Stimulated activated CD4-positive, alpha-beta T cell treated with anti-CD3 and anti-CD28 coated beads, Interleukin-1b, Interleukin-23, amount 100 ng/mL, for 1 hour (primary cell): Measurements from ENCODE around the gene RAB5IF.
"Not testable (repeated sequence)": the region's sequence is repeated elsewhere in the genome, so short reads cannot be mapped to it uniquely, and the experiment has no call there.

Experiments used
- DNase-seq, 2 donors: peaks; one replicate each; pipeline ENCODE4 v3.0.0-alpha.2; 2020; ENCODE audit warnings: low read depth in 2 of 2

Gene RAB5IF, protein sequence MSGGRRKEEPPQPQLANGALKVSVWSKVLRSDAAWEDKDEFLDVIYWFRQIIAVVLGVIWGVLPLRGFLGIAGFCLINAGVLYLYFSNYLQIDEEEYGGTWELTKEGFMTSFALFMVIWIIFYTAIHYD

DNA sequence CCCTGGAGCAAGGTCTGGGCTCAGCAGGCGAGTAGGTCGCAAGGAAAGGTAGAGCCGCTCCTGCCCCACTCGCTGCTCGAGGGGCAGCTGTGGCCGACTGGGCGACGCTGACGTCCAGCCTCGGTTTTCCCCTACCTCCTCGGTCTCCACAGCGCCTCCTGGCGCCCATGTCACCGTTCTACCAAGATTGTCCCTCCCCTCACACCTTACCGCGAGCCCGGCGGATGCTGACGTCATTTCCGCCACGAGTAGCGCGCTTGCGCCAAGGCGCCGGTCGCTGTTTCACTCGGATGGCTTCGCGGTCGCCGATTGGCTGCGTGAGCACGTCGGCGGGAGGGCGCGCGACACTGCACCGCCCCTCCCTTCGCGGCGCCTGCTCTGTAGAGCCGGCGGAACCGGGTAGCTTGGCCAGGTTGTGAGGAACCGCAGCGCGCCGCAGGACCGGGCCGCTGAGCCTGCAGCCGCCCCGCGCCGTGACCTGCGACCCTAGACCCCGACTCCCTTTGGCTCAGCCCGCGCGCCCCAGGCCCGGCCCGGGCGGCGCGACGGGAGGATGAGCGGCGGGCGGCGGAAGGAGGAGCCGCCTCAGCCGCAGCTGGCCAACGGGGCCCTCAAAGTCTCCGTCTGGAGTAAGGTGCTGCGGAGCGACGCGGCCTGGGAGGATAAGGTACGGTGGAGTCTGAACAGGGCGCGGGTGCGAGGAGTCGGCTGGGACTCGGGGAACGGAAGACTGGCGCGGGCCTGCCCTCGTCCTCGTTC is at the start of gene RAB5IF:
Gene RAB5IF (plus strand): TSS at position 381 of the 759 bp plus-strand sequence. CDS start 173 bp downstream, at position 554.
- DNase-seq: peak; percentile 96 to 97

DNA sequence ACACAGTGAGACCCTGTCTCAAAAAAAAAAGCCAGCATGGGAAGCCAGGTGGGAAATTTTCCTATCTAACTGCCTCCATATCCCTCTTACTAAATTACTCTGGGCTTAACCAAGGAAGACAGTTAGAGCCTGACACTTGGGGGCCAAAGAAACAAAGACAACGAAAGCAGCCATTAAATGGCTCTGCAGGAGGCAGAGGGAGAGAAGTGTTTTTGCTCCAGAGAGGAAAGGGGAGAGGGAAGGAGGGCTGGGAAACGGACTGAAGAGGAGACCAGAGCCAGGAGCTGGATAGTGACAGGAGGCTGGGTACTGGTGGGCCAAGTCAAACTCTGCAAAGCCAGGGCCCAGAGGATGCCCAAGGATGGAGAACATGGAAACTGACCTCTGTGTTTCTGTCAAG is 42.9 kb upstream of the RAB5IF start:
- no peak for DNase-seq

DNA sequence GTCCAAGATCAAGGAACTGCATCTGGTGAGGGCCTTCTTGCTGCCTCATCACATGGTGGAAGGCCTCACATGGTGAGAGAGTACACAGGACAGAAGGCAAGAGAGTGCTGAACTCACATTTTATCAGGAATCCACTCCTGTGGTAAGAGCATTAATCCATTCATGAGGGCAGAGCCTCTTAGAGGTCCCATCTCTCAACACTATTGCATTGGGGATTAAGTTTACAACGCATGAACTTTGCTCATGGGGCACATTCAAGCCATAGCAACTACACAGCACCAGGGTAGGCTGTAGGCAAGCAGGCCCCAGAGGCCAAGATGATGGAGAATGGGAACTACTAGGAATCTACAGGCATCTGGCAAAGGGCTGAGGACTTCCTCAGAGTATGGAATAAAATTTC is 42.2 kb upstream of the RAB5IF start:
- no peak for DNase-seq

DNA sequence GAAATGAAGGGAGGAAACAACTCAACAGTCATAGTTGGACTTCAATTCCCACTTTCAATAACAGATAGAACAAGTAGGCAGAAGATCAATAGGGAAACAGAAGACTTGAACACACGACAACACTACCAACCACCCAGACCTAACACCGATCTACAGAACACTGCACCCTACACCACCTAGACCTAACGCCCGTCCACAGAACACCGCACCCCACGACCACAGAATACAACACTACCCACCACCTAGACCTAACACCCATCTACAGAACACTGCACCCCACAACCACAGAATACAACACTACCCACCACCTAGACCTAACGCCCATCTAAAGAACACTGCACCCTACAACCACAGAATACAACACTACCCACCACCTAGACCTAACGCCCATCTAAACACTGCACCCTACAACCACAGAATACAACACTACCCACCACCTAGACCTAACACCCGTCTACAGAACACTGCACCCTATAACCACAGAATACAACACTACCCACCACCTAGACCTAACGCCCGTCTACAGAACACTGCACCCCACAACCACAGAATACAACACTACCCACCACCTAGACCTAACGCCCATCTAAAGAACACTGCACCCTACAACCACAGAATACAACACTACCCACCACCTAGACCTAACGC is 41.4 kb upstream of the RAB5IF start:
- not testable (repeated sequence) for DNase-seq

DNA sequence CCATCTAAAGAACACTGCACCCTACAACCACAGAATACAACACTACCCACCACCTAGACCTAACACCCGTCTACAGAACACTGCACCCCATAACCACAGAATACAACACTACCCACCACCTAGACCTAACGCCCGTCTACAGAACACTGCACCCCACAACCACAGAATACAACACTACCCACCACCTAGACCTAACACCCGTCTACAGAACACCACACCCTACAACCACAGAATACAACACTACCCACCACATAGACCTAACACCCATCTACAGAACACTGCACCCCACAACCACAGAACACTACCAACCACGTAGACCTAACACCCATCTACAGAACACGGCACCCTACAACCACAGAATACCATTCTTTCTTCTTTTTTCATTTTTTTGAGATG is 40.9 kb upstream of the RAB5IF start:
- not testable (repeated sequence) for DNase-seq

DNA sequence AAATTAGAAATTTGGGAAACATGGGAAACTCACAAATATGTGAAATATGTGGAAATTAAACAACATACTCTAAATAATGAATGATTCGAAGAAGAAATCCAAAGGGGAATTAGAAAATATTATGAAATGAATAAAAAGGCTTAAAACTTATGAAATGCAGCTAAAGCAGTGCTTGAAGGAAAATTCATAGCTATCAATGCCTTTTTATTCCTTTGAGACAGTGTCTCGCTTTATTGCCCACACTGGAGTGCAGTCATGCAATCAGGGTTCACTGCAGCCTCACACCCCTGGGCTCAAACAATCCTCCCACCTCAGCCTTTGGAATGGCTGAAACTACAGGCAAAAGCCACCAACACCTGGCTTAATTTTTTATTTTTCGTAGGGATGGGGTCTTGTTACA is 40.1 kb upstream of the RAB5IF start:
- DNase-seq: no peak

DNA sequence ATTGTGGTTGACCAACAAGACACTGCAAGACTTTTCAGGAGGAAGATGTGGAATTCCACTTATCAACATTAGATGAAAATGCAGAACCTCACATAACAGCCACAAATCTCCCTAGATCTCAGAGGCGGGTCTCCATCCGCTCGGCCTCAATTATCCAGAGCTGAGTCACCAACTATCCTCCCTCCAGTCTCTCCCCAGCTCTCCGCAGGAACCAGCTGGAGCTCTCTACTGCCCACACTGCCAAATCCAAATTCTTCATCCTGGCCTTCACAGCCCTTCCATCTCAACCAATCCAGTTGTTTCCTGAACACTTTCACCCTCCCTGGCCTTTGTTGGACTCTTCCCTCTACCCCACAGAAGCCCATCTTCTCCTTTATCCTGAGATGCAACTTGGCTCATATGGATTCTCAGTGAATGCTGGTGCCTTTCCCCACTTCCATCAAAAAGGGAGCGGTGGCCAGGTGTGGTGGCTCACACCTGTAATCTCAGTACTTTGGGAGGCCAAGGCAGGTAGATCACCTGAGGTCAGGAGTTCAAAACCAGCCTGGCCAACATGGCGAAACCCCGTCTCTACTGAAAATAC is 35.6 kb upstream of the RAB5IF start:
- DNase-seq: no peak

DNA sequence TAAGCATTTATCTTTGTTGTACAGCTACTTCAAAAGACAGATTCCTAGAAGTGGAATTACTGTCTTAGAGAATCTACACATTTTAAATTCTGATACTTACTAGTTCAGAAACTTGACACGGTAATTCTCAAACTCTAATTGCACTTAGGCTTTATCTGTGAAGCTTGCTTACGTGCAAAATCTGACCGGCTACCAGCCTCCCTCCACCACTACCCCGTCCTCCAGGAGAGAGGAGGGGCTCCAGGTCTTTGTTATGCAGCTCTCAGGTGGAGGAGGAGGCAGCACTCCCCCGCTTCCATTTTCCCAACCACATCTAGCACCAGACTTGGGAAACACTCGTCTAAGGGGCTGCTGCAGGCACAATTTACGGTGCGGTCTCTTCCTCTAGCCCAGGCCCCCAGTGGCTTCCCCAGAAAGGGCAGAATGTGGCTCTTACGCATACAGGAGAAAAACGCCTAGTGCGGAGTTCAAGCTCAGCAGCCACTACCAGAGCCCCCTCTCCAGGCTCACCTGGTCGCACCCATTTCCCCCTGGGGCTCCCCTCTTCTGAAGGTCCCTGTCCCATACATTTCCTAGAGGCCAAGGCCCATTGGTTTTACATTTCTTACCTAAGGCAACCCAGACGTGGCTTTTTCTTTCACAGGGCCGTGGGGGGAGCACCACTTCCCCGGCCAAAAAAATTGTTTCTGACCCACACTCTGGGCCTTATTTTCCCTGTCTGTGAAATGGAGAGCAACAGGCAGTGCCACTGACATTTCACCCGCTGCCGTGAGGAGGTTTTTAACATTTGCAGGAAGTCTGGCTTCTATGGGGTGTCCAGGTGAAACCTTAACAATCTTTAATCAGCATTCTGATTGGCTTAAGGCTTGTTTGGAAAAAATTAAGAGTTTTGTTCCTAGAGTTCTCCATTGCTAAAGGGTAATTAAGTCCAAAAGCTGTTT is 33.7 kb upstream of the RAB5IF start:
- no peak for DNase-seq

DNA sequence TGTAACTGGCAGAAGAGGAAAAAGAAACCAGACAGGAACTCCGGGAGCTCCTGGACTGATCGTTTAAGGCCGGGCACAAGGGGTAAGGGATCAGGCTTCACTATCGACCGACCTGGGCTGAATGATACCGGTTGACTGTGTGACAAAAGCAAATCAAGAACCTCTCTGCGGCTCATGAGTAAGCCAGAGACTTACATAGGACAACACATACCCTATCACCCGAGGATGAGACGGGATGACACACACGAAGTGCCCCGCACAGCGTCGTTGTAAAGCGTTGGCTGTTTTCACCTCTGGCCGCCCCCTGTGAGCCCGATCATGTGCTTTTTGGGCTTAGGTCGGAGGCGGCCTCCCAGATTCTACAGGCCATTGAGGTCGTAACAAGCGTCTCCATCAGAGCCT is 32.9 kb upstream of the RAB5IF start:
- peak; percentile 28 to 54 for DNase-seq

DNA sequence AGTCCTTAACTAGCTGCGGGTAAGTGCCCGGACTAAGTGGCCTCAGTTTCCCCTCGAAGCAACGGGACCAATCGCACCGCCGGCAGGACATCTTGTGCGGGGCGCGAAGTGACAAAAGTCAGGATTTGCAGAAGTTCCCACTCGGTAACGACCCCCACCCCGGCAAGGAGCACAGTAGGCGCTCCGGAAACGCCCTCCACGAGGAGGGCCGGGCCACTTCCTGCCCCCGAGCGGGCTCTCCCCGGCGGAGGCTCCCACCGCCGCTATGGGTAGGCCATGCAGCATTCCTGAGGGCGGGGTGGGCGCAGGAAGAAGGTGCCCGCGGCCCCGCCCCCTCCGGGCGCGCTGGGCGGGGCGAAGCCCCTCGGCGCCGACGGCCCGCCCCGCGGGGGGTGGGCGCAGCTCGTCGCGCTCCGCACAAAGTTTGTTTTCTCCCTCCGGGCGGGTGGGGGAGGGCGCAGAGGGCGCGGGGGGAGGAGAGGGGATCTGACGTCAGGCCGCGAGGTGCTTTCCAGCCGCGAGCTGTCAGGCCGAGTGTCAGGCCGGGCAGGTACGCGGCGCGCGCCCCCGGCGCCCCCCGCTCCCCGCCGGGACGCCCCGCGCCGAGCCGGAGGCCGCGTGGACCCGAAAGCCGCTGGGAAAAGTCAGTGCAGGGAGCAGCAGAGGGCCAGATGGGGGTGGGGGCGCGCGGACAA is 32.3 kb upstream of the RAB5IF start, which contains the start of gene TGIF2:
Gene TGIF2 (plus strand): TSS at position 495 of the 695 bp plus-strand sequence. CDS start 5,178 bp downstream, outside the sequence.
- DNase-seq: peak; percentile 78 to 80

DNA sequence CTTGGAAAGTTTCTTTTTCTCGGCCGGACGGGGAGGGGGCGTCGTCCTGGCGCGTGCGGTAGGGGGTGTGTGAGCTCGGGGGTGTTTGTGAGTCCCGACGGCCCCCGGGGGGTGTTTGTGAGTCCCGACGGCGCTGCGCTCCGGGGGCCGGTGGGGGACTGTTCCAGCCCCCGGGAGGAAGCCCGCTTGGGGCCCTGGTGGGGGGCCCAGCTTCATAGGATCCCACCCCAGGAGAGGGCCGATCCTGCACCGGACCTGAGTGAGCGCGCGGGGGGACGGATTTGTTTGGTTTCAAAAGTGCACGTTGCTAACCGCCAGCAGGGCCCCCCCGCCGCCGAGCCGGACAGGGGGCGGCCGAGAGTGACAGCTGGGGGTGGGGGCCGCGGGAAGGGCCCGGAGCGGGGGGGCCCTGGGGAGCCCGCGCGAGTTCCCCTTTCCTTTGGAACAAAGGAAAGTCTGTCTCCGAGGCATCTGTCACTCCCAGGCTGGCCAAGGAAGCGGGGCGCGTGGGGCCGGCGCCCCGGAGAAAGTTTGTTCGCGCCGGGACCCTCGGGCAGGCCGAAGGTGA is 31.7 kb upstream of the RAB5IF start:
- no peak for DNase-seq

DNA sequence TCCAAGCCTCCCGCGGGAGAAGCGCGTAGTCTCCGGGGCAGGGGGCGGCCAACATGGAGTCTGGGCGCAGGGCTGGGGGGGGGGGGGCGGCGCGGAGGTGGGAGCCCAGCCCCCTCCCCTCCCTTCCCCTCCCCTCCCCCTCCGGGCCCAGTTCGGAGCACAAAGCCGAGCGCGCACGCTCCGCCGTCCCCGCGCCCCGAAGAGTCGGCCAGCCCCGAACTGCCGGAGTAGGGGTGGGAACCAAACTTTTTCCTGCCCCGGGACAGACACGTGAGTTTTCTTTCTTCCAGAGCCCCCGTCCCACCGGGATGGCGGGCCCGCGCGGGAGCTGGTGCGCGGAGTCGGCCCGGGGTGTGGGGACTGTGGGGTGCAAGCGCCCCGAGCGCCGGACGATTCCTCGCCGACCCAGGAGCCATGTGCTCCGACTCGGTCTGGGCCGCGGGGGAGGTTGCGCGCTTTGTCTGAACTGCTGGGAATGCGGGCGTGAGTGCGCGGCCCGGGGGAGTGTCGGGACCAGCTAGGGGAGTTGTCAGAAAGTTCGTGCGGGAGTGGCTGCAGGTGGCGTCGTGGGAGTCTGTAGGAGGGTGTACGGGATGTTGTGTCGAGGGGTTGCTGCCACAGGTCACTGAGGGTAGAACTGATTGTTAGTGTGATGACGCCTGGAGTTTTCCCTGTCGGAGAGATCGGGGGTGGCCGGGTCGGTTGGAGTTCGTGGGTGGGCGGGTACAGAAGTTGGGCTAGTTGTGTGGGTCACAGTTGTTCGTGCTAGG is 31.0 kb upstream of the RAB5IF start:
- DNase-seq: no peak

DNA sequence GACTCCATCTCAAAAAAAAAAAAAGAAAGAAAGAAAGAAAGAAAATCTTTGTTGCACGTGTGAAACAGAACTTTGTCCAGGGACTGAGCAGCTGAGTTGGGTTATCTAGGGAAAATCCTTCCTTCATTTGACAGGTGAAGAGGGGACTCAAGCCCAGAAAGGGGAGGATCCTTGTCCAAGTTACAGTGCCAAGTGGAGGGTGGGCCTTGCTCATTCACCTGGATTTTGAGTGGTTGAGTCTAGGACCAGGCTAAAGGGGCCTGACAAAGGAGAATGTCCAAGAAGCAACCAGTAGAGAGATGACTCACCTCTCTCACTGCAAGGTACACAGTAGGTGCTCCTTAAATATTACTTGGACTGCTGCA is 29.5 kb upstream of the RAB5IF start:
- DNase-seq: no peak

DNA sequence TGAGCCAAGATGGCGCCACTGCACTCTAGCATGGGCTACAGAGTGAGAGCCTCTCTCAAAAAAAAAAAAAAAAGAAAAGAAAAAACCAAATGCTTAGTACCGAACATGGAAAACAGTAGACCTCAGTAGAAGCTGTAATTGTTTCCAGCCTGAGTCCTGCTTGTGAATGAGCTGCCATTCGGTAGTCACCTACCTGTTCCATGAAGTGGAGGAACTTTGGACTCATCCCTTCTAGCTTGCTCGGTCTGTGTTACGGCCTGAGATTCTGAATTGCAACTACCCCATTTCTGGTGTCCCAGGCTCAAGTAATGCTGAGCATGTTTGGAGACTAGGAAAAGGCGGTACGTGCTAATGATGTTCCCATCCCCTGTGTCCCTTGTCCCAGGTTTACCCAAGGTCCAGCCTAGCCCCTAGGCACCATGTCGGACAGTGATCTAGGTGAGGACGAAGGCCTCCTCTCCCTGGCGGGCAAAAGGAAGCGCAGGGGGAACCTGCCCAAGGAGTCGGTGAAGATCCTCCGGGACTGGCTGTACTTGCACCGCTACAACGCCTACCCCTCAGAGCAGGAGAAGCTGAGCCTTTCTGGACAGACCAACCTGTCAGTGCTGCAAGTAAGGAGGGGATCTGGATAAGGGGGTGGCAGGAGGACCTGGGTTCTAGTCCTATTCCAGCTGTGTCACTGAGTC is 27.1 kb upstream of the RAB5IF start:
- no peak for DNase-seq

DNA sequence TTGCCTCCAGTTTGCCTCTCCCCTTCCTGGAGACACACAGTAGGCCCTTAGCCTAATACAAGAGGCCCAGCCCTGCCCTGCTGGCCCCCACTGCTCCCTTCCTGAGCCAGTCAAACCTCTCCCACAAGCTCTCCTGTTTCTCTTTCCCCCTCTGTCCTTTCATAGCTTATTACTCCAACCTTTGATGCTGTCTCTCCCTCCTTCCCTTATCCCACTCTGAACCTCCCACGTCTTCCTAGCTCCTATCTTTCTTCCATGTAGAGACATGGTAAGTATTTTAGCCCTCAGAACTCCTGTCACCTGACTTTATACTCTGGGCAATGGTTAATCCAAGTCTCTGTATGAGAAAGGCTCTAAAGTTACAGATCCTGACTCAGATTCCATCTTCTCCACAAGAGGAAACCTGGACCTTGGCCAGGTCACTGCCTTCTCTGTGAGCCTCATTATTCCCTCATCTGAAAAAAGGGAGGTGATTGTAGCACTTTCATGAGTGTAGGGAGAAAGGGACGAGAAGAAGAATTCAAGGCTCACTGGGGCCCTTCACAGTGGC is 25.5 kb upstream of the RAB5IF start:
- DNase-seq: no peak

DNA sequence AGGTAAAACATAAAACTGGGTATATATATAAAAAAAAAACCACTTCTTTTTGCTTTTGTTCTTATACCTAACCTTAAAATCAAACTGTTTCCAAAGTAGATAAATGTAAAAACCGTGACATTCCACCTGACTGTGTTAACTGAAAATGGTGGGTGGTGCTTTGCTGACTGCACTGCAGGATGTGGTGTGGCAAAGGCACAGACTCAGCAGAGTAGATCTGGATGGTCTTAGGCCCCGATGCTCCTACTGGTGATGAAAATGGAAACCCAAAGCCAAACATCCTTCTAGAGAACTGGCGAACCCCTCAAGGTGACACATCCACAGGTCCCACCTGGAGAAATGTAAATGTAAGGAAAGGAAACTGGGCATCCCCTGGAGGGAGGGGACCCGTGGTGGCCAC is 23.3 kb upstream of the RAB5IF start:
- no peak for DNase-seq

DNA sequence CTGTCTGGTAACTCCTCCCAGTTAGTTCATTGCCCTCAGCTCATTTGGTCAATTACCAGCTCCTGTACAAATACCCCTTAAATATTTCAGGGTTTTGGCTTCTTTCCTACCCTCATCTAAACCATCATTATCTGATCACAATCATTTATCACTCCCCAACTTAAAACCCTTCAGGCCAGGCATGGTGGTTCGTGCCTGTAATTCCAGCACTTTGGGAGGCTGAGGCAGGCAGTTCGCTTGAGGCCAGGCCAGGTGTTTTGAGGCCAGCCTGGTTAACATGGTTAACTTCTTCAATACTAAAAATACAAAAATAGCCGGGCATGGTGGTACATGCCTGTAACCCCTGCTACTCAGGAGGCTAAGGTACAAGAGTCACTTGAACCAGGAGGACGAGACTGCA is 22.8 kb upstream of the RAB5IF start:
- no peak for DNase-seq

DNA sequence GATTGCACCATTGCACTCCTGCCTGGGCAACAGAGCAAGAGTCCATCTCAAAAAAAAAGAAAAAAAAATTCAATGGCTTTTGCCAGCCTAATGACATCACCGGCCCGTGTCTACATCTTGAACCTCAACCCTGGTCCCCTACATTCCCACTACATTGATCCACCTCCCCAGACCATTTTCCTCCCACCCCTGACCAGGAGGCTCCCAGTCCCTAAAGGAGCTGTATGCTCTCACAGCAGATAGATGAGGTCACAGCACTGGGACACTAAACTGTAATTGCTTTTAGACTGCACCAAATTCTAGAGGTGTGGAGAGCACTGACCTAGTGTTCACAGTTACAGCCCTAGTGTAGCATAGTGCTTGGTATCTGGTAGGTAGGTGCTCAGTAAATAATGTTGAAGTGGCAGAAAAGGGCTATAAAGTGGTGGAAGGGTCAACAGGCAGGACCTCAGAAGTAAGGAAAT is 21.5 kb upstream of the RAB5IF start:
- DNase-seq: no peak
